Measurements from ENCODE around the gene MPIG6B.

The MPIG6B gene

DNA sequence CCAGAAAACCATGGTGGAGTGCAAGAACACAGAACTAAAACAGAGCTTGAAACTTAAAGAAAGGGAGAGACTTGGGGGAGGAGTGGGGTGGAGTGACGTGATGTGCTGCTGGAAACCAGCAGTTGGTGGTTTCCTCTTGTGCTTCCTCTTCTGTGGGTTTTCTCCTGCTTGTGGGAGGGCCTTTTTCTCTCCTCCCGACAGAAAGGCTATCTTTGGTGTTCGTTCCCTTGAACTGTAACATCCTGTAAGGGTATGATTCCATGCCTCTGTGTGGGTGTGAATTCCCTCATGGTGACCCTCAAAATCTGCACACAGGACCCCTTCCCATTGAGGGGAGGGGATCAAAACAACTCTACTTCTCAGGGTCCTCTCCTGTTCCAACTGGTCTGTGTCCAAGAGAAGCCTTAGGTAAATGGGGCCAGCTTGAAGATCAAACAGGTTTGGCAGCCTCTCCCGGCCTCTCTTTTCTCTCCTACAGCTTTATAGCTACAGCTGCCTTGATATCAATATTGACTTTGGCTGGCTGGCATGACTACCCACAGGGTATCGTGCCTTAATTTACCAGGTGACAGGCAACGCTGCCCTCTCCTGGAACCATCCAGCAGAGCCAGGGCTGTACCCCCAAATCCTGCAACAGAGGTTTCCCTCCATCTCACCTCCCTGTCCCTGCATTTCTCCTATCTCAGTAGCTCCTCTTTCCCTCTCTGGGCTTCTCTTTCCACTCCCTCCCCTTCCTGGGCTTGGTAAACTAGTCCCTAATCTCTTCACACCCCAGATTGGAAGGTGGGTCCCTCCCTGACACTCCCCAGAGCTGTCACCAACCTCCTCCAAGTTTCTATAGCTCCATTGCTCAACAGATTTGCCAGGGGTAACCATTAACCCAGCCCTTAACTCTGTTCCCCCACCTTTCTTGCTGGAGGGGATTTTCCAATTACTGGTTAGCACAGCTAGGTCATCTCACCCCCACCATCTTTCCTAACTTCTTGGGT is 15.1 kb downstream of the MPIG6B start (continued):
- TF ChIP-seq, protein P1, sequence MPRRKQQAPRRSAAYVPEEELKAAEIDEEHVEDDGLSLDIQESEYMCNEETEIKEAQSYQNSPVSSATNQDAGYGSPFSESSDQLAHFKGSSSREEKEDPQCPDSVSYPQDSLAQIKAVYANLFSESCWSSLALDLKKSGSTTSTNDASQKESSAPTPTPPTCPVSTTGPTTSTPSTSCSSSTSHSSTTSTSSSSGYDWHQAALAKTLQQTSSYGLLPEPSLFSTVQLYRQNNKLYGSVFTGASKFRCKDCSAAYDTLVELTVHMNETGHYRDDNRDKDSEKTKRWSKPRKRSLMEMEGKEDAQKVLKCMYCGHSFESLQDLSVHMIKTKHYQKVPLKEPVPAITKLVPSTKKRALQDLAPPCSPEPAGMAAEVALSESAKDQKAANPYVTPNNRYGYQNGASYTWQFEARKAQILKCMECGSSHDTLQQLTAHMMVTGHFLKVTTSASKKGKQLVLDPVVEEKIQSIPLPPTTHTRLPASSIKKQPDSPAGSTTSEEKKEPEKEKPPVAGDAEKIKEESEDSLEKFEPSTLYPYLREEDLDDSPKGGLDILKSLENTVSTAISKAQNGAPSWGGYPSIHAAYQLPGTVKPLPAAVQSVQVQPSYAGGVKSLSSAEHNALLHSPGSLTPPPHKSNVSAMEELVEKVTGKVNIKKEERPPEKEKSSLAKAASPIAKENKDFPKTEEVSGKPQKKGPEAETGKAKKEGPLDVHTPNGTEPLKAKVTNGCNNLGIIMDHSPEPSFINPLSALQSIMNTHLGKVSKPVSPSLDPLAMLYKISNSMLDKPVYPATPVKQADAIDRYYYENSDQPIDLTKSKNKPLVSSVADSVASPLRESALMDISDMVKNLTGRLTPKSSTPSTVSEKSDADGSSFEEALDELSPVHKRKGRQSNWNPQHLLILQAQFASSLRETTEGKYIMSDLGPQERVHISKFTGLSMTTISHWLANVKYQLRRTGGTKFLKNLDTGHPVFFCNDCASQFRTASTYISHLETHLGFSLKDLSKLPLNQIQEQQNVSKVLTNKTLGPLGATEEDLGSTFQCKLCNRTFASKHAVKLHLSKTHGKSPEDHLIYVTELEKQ (tag by site-specific recombination; IDR thresholded peaks at IDR 0.05; ENCODE audit: borderline replicate concordance), result no peak
- TF ChIP-seq ZNF394 (tag by site-specific recombination; IDR thresholded peaks at IDR 0.05; ENCODE audit: borderline replicate concordance) (peak; percentile 7; the same call in 1 of the 2 replicates), ZXDB (tag by site-specific recombination; IDR thresholded peaks at IDR 0.05) (no peak), OSR2 (tag by site-specific recombination; IDR thresholded peaks at IDR 0.05) (peak; percentile 92), KLF9 (tag by site-specific recombination; IDR thresholded peaks at IDR 0.05; ENCODE audit: low read depth) (no peak), ZNF777 (tag by site-specific recombination; IDR thresholded peaks at IDR 0.05; ENCODE audit: borderline replicate concordance) (no peak), BCL11A (tag by site-specific recombination; IDR thresholded peaks at IDR 0.05; ENCODE audit: low read depth) (no peak), GLI2 (tag by site-specific recombination; IDR thresholded peaks at IDR 0.05; ENCODE audit: borderline replicate concordance, low read depth) (no peak), ZIC2 (tag by site-specific recombination; IDR thresholded peaks at IDR 0.05) (peak; percentile 47), ZFHX2 (tag by site-specific recombination; conservative IDR thresholded peaks at IDR 0.05) (peak; percentile 85), GLIS1 (tag by site-specific recombination; IDR thresholded peaks at IDR 0.05) (peak; percentile 34; the same call in 1 of the 2 replicates), ZNF654 (tag by site-specific recombination; IDR thresholded peaks at IDR 0.05; ENCODE audit: low read depth) (no peak), ZNF266 (tag by site-specific recombination; IDR thresholded peaks at IDR 0.05; ENCODE audit: low read depth) (no peak), ZNF677 (tag by site-specific recombination; IDR thresholded peaks at IDR 0.05) (no peak), ZNF311 (tag by site-specific recombination; IDR thresholded peaks at IDR 0.05; ENCODE audit: borderline replicate concordance) (no peak), ZNF2 (tag by site-specific recombination; IDR thresholded peaks at IDR 0.05) (no peak), ZNF792 (tag by site-specific recombination; IDR thresholded peaks at IDR 0.05) (no peak), ZNF19 (tag by site-specific recombination; IDR thresholded peaks at IDR 0.05; ENCODE audit: low read depth) (no peak), GFI1B (tag by site-specific recombination; IDR thresholded peaks at IDR 0.05) (no peak; the same call in 1 of the 2 replicates)
- TF ChIP-seq, protein P2, sequence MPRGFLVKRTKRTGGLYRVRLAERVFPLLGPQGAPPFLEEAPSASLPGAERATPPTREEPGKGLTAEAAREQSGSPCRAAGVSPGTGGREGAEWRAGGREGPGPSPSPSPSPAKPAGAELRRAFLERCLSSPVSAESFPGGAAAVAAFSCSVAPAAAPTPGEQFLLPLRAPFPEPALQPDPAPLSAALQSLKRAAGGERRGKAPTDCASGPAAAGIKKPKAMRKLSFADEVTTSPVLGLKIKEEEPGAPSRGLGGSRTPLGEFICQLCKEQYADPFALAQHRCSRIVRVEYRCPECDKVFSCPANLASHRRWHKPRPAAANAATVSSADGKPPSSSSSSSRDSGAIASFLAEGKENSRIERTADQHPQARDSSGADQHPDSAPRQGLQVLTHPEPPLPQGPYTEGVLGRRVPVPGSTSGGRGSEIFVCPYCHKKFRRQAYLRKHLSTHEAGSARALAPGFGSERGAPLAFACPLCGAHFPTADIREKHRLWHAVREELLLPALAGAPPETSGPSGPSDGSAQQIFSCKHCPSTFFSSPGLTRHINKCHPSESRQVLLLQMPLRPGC (tag by site-specific recombination; IDR thresholded peaks at IDR 0.05), result no peak
- TF ChIP-seq, protein P3, sequence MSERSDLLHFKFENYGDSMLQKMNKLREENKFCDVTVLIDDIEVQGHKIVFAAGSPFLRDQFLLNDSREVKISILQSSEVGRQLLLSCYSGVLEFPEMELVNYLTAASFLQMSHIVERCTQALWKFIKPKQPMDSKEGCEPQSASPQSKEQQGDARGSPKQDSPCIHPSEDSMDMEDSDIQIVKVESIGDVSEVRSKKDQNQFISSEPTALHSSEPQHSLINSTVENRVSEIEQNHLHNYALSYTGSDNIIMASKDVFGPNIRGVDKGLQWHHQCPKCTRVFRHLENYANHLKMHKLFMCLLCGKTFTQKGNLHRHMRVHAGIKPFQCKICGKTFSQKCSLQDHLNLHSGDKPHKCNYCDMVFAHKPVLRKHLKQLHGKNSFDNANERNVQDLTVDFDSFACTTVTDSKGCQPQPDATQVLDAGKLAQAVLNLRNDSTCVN (tag by site-specific recombination; optimal IDR thresholded peaks at IDR 0.05), result no peak
- TF ChIP-seq, protein P4, sequence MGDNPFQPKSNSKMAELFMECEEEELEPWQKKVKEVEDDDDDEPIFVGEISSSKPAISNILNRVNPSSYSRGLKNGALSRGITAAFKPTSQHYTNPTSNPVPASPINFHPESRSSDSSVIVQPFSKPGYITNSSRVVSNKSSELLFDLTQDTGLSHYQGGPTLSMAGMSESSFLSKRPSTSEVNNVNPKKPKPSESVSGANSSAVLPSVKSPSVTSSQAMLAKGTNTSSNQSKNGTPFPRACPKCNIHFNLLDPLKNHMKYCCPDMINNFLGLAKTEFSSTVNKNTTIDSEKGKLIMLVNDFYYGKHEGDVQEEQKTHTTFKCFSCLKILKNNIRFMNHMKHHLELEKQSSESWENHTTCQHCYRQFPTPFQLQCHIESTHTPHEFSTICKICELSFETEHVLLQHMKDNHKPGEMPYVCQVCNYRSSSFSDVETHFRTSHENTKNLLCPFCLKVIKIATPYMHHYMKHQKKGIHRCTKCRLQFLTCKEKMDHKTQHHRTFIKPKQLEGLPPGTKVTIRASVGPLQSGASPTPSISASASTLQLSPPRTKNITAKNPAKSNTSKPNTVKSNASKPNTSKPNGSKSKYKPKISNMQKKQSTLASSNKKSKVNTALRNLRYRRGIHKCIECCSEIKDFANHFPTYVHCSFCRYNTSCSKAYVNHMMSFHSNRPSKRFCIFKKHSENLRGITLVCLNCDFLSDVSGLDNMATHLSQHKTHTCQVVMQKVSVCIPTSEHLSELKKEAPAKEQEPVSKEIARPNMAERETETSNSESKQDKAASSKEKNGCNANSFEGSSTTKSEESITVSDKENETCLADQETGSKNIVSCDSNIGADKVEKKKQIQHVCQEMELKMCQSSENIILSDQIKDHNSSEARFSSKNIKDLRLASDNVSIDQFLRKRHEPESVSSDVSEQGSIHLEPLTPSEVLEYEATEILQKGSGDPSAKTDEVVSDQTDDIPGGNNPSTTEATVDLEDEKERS (tag by site-specific recombination; IDR thresholded peaks at IDR 0.05), result no peak
- TF ChIP-seq, protein P5, sequence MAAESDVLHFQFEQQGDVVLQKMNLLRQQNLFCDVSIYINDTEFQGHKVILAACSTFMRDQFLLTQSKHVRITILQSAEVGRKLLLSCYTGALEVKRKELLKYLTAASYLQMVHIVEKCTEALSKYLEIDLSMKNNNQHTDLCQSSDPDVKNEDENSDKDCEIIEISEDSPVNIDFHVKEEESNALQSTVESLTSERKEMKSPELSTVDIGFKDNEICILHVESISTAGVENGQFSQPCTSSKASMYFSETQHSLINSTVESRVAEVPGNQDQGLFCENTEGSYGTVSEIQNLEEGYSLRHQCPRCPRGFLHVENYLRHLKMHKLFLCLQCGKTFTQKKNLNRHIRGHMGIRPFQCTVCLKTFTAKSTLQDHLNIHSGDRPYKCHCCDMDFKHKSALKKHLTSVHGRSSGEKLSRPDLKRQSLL (tag by site-specific recombination; IDR thresholded peaks at IDR 0.05), result no peak
- TF ChIP-seq, protein P6, sequence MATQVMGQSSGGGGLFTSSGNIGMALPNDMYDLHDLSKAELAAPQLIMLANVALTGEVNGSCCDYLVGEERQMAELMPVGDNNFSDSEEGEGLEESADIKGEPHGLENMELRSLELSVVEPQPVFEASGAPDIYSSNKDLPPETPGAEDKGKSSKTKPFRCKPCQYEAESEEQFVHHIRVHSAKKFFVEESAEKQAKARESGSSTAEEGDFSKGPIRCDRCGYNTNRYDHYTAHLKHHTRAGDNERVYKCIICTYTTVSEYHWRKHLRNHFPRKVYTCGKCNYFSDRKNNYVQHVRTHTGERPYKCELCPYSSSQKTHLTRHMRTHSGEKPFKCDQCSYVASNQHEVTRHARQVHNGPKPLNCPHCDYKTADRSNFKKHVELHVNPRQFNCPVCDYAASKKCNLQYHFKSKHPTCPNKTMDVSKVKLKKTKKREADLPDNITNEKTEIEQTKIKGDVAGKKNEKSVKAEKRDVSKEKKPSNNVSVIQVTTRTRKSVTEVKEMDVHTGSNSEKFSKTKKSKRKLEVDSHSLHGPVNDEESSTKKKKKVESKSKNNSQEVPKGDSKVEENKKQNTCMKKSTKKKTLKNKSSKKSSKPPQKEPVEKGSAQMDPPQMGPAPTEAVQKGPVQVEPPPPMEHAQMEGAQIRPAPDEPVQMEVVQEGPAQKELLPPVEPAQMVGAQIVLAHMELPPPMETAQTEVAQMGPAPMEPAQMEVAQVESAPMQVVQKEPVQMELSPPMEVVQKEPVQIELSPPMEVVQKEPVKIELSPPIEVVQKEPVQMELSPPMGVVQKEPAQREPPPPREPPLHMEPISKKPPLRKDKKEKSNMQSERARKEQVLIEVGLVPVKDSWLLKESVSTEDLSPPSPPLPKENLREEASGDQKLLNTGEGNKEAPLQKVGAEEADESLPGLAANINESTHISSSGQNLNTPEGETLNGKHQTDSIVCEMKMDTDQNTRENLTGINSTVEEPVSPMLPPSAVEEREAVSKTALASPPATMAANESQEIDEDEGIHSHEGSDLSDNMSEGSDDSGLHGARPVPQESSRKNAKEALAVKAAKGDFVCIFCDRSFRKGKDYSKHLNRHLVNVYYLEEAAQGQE (tag by site-specific recombination; IDR thresholded peaks at IDR 0.05), result no peak
